ENCODE measurements around the gene PRR35. TPM values are rescaled to one million over a fixed set of nuclear protein-coding genes. Genes with fewer than 3 reads are reported as not detected.

The PRR35 gene
- total RNA-seq, 2 experiments from 2014 or later: not detected

- Mint-ChIP-seq H3K4me3 (no peak overlapping the region), H3K36me3 (ENCODE audit: low read depth) (no peaks in the 10 kb centered on the region), H3K27ac (no peak overlapping the region), H3K4me1 (ENCODE audit: low read depth) (peaks cover 8% of the 10 kb centered on the region), H3K9me3 (no peaks in the 10 kb centered on the region), H3K27me3 (ENCODE audit: low read depth) (no peaks in the 10 kb centered on the region)
- intact Hi-C loops (cut with micrococcal nuclease): loop anchor here (5.0 kb wide), 1 partner anchor 184 kb away; no protein-coding TSS in a partner anchor
- CTCF ChIA-PET: interaction anchor here (1.0 kb wide), 2 partner anchors 34 to 86 kb away, joined by 3 to 4 read pairs; no protein-coding TSS in a partner anchor
- DNase-seq: no peak
These were observed 16.1 kb downstream of the PRR35 start for GRCh38 chr16:576197-576822.

DNA sequence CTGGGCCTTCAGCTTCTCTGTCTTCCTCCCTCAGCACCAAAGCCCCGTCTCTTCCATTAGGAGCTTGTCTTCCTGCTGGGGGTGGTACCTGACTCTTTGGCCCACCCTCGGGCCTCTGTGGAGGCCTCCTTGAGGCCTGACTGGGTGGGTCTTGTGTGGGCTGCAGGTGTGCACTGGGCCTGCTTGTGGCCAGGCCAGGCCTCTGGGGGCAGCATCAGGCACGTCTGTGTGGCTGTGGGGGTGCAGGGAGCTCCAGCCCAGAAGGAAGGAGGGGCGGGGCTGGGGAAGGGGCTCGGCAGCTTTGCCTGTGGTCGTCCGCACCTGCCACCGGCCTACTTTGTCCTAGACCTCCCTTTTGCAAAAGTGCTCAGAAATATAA, 16.6 kb downstream of the PRR35 start:
- Mint-ChIP-seq H3K36me3 (ENCODE audit: low read depth) (no peaks in the 10 kb centered on the region), H3K4me3 (no peak overlapping the region), H3K4me1 (ENCODE audit: low read depth) (peaks cover 3% of the 10 kb centered on the region), H3K9me3 (no peaks in the 10 kb centered on the region), H3K27me3 (ENCODE audit: low read depth) (no peaks in the 10 kb centered on the region), H3K27ac (no peak overlapping the region)
- CTCF ChIA-PET: interaction anchor here (1.0 kb wide), 2 partner anchors 33 to 87 kb away, joined by 3 to 4 read pairs; no protein-coding TSS in a partner anchor
- DNase-seq: no peak
- intact Hi-C loops (cut with micrococcal nuclease): loop anchor here (5.0 kb wide), 1 partner anchor 185 kb away; no protein-coding TSS in a partner anchor

DNA sequence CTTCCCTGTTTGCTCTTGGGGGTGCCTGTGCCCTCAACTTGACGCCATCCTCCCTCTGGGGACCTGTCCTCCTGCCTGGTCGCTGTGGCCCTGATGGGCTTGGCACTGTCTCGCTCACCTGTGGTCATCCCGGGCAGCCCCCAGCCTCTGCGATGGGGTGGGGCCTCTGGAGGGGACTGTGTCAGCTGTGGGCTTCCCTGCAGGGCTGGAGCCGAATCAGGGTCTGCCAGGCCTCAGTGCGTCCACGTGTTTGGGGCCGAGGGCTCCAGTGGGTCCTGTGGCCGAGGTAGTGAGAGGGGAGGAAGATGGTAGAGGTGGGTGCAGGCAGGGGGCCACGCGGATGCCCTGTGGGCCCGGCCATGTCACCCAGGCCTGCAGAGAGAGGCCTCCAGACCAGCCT, 17.6 kb downstream of the PRR35 start:
- no peak overlapping the region for H3K27ac Mint-ChIP-seq
- no peaks in the 10 kb centered on the region for H3K27me3 Mint-ChIP-seq (ENCODE audit: low read depth)
- peaks cover 3% of the 10 kb centered on the region for H3K4me1 Mint-ChIP-seq (ENCODE audit: low read depth)
- DNase-seq: no peak
- H3K36me3 Mint-ChIP-seq (ENCODE audit: low read depth): no peaks in the 10 kb centered on the region
- CTCF ChIA-PET: no interaction called here
- H3K4me3 Mint-ChIP-seq: no peak overlapping the region
- intact Hi-C loops (cut with micrococcal nuclease): loop anchor here (5.0 kb wide), 1 partner anchor 185 kb away; no protein-coding TSS in a partner anchor
- H3K9me3 Mint-ChIP-seq: no peaks in the 10 kb centered on the region

DNA sequence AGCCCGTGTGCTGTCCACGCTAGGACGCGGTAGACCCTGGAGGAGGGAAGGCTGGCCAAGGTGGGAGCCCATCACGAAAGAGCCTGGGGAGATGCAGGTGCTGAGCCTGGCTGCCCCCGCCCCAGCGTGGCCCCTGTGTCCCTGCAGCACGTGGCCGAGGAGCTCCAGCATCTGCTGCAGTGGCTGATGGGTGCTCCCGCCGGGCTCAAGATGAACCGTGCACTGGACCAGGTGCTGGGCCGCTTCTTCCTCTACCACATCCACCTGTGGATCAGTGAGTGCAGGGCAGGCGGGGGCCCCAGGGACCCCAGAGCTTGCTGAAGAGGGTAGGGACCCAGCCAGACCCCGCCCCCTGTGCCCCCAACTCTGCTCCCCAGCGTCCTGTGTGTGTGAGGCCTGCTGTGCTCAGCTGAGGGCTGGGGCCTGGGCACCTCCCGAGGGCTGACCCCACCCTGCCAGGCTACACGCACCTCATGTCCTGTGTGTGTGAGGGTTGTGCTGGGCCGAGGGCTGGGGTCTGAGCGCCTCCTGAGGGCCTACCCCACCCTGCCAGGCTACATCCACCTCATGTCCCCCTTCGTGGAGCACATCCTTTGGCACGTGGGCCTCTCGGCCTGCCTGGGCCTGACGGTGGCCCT, 18.2 kb downstream of the PRR35 start:
- Mint-ChIP-seq H3K9me3 (no peaks in the 10 kb centered on the region), H3K4me3 (no peak overlapping the region), H3K27ac (no peak overlapping the region), H3K36me3 (ENCODE audit: low read depth) (no peaks in the 10 kb centered on the region), H3K27me3 (ENCODE audit: low read depth) (no peaks in the 10 kb centered on the region), H3K4me1 (ENCODE audit: low read depth) (peaks cover 3% of the 10 kb centered on the region)
- no peak for DNase-seq
- intact Hi-C loops (cut with micrococcal nuclease): loop anchor here (5.0 kb wide), 1 partner anchor 186 kb away; no protein-coding TSS in a partner anchor
- CTCF ChIA-PET: interaction anchor here (1.8 kb wide), 1 partner anchor 11 kb away, joined by 4 read pairs; the partner anchor contains the start of gene NHLRC4

DNA sequence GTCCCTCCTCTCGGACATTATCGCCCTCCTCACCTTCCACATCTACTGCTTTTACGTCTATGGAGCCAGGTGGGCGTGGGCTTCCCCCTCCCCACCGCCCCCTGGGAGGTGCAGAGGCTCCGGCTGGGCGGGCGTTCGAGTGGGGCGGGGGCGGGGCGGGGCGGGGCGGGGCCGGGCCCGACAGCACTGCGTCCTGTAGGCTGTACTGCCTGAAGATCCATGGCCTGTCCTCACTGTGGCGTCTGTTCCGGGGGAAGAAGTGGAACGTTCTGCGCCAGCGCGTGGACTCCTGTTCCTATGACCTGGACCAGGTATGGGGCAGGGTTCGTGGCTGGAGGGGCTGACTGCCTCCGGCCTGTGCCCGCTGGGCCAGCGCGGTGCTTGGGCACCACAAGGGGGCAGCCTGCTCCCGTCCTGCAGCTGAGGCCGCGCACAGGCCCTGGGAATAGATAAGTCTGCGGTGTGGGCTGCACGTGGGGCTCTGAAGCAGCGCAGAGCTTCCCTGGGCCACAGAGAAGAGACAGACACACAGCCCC, 18.7 kb downstream of the PRR35 start:
- CTCF ChIA-PET: interaction anchor here (0.6 to 1.8 kb wide), 3 partner anchors 12 to 24 kb away, joined by 3 to 4 read pairs (median 4); partner anchors contain the start of gene NHLRC4
- Mint-ChIP-seq H3K27me3 (ENCODE audit: low read depth) (no peaks in the 10 kb centered on the region), H3K27ac (no peak overlapping the region), H3K36me3 (ENCODE audit: low read depth) (no peaks in the 10 kb centered on the region), H3K9me3 (no peaks in the 10 kb centered on the region), H3K4me1 (ENCODE audit: low read depth) (peaks cover 3% of the 10 kb centered on the region), H3K4me3 (no peak overlapping the region)
- intact Hi-C loops (cut with micrococcal nuclease): loop anchor here (1.0 to 5.0 kb wide), 2 partner anchors 32 to 187 kb away; no protein-coding TSS in a partner anchor
- peak; percentile 74 for DNase-seq

DNA sequence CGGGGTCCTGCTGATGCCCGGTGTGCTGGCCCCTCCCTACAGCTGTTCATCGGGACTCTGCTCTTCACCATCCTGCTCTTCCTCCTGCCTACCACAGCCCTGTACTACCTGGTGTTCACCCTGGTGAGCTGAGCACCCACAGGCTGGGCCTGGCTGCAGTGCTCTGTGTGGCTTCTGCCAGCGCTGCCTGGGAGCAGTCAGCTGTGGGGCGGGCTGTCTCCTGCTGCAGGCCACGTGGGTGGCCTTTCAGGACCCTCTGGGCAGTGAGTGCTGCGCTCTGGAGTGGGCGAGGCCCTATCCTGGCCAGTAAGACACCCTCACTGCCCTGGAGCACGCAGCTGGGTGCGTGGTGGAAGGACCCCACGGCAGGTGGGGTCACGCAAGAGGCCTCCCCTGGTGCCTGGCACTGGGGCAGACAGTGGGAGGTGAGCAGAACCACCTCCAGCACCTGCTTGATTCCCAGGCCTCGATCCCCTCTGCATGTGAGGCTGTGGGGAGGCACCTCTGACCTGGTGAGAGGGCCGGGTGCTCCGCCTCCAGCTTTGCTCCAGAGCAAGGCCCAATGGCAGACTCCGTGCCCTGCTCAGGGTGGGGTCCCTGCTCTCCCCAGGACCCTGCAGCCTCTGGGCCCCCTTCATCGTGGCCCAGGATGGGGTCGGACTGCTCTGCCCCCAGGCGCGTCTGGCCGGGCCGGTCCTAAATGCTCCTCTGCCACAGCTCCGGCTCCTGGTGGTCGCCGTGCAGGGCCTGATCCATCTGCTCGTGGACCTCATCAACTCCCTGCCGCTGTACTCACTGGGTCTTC, 20.1 kb downstream of the PRR35 start:
- CTCF ChIA-PET: interaction anchor here (0.9 to 1.8 kb wide), 2 partner anchors 13 to 23 kb away, joined by 3 to 4 read pairs; partner anchors contain the start of gene NHLRC4
- H3K27me3 Mint-ChIP-seq (ENCODE audit: low read depth): no peaks in the 10 kb centered on the region
- peaks cover 3% of the 10 kb centered on the region for H3K4me1 Mint-ChIP-seq (ENCODE audit: low read depth)
- no peaks in the 10 kb centered on the region for H3K36me3 Mint-ChIP-seq (ENCODE audit: low read depth)
- H3K9me3 Mint-ChIP-seq: no peaks in the 10 kb centered on the region
- no peak for DNase-seq
- no peak overlapping the region for H3K4me3 Mint-ChIP-seq
- intact Hi-C loops (cut with micrococcal nuclease): no loop called here
- H3K27ac Mint-ChIP-seq: no peak overlapping the region

- Mint-ChIP-seq H3K9me3 (no peaks in the 10 kb centered on the region), H3K27ac (no peak overlapping the region), H3K27me3 (ENCODE audit: low read depth) (no peaks in the 10 kb centered on the region), H3K4me1 (ENCODE audit: low read depth) (peaks cover 3% of the 10 kb centered on the region), H3K36me3 (ENCODE audit: low read depth) (no peaks in the 10 kb centered on the region), H3K4me3 (no peak overlapping the region)
- intact Hi-C loops (cut with micrococcal nuclease): no loop called here
- CTCF ChIA-PET: no interaction called here
- no peak for DNase-seq
These were observed 20.8 kb downstream of the PRR35 start for GRCh38 chr16:580946-581498.

DNA sequence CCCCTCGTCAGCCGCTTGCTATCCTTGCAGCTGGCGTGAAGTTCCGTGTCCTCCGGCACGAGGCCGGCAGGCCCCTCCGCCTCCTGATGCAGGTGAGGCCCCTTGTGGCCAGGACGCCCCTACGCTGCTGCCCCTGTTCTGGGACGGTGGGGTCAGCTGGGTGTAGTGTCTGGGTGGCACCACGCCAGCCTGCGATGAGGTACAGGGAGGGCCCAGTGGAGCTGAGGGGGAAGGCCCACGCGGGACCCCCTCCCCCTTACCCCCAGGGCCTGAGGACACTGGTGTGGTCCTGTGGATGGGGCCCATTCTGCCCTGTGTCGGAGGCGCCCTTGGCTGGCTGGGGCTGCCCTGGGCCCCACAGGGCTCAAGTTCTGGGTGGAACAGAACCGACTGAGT, 22.0 kb downstream of the PRR35 start:
- Mint-ChIP-seq H3K4me1 (ENCODE audit: low read depth) (peaks cover 6% of the 10 kb centered on the region), H3K27ac (no peak overlapping the region), H3K36me3 (ENCODE audit: low read depth) (no peaks in the 10 kb centered on the region), H3K27me3 (ENCODE audit: low read depth) (no peaks in the 10 kb centered on the region), H3K9me3 (no peaks in the 10 kb centered on the region), H3K4me3 (no peak overlapping the region)
- no peak for DNase-seq
- intact Hi-C loops (cut with micrococcal nuclease): no loop called here
- CTCF ChIA-PET: no interaction called here

DNA sequence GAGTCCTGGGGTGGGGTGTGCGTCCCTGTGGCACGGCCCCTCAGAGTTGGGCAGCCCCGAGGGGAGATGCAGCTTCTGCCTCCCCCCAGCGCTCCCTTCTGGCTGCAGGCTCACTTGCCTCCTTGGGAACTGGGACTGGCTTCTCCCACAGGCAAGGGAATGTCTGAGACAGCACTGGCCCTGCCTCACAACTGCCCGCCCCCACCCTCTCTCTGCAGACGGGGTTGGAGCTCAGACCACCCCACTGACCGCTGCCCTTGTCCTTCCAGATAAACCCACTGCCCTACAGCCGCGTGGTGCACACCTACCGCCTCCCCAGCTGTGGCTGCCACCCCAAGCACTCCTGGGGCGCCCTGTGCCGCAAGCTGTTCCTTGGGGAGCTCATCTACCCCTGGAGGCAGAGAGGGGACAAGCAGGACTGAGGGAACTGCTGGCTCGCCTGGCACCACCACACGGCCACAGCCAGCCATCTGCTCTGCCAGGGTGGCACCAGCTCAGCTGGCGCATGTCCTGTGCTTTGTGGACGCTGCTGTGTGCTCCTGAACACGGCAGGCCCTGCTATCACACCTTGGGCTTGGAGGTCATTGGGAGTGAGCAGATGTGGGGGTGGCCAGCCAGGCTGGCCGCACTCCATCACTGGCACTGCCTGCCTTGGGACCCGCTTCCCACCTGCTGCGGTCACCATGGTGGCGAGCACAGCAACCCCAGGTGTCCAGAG, 22.6 kb downstream of the PRR35 start:
- H3K4me3 Mint-ChIP-seq: no peak overlapping the region

DNA sequence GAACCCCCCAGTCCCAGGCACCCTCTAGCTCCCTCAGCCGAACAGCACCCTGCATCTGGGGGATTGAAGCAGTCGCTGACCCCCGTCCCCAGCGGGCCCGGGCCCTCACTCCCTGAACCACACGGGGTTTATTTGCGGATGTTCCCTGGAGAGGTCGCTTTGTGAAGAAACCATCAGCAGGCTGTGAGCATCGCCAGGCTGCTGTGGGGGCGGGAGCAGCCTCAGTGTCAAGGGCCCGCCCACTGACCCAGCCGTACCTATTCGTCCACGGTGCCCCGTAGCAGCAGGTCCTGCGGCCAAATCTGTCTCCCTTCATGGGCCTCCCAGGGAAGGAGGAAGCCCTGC, 23.2 kb downstream of the PRR35 start:
- Mint-ChIP-seq H3K36me3 (ENCODE audit: low read depth) (peaks cover 3% of the 10 kb centered on the region), H3K27ac (no peak overlapping the region), H3K27me3 (ENCODE audit: low read depth) (no peaks in the 10 kb centered on the region), H3K9me3 (no peaks in the 10 kb centered on the region), H3K4me1 (ENCODE audit: low read depth) (peaks cover 12% of the 10 kb centered on the region), H3K4me3 (no peak overlapping the region)
- CTCF ChIA-PET: no interaction called here
- no peak for DNase-seq
- intact Hi-C loops (cut with micrococcal nuclease): no loop called here

More for the DNA sequence above, 22.6 kb downstream of the PRR35 start:
- Mint-ChIP-seq H3K36me3 (ENCODE audit: low read depth) (peaks cover 2% of the 10 kb centered on the region), H3K9me3 (no peaks in the 10 kb centered on the region), H3K27ac (no peak overlapping the region), H3K4me1 (ENCODE audit: low read depth) (peaks cover 9% of the 10 kb centered on the region), H3K27me3 (ENCODE audit: low read depth) (no peaks in the 10 kb centered on the region)
- intact Hi-C loops (cut with micrococcal nuclease): no loop called here
- no peak for DNase-seq
- CTCF ChIA-PET: no interaction called here

GRCh38 chr16:583815-584591, 23.8 kb downstream of the PRR35 start:
- H3K36me3 Mint-ChIP-seq (ENCODE audit: low read depth): peaks cover 3% of the 10 kb centered on the region
- DNase-seq: no peak
- H3K9me3 Mint-ChIP-seq: no peaks in the 10 kb centered on the region
- H3K27ac Mint-ChIP-seq: no peak overlapping the region
- H3K4me3 Mint-ChIP-seq: no peak overlapping the region
- H3K27me3 Mint-ChIP-seq (ENCODE audit: low read depth): no peaks in the 10 kb centered on the region
- CTCF ChIA-PET: no interaction called here
- intact Hi-C loops (cut with micrococcal nuclease): no loop called here
- H3K4me1 Mint-ChIP-seq (ENCODE audit: low read depth): peaks cover 12% of the 10 kb centered on the region

All from activated naive CD4-positive, alpha-beta T cell treated with anti-CD3 and anti-CD28 coated beads for 36 hours (primary cell).